HepG2 (cell line): ENCODE data around the gene RALY. TPM values are rescaled to one million over a fixed set of nuclear protein-coding genes. Genes with fewer than 3 reads are reported as not detected.

Source experiments
- ARNT2 ChIP-seq: sonication (generic); formaldehyde crosslinking; IDR thresholded peaks from 2 replicates; pipeline ENCODE4 v1.8.0; 2022; ENCODE audit warnings: mild to moderate bottlenecking, low read depth, missing genetic modification reagents, moderate library complexity
- BCLAF1 ChIP-seq: fragments of 450-650 bp; IDR thresholded peaks from 2 replicates; pipeline ENCODE4 v1.6.1; 2017; ENCODE audit warnings: mild to moderate bottlenecking
- HHEX ChIP-seq: IDR thresholded peaks from 2 replicates; pipeline ENCODE4 v1.6.1; 2016; ENCODE audit warnings: control low read depth
- HMGXB4 ChIP-seq, 2 experiments: sonication (generic) in 1 of 2; formaldehyde crosslinking in 1 of 2; IDR thresholded peaks; 2 replicates each; pipeline versions ENCODE4 v1.4.0 to v1.6.1; 2018 to 2020; ENCODE audit warnings: missing genetic modification reagents in 2 of 2, borderline replicate concordance in 1 of 2, low read depth in 1 of 2, mild to moderate bottlenecking in 1 of 2, missing biosample characterization in 1 of 2
- JUND ChIP-seq: sonication (generic); formaldehyde crosslinking; IDR thresholded peaks from 2 replicates; pipeline ENCODE4 v1.8.0; 2022; ENCODE audit warnings: mild to moderate bottlenecking, missing genetic modification reagents
- LRRFIP1 ChIP-seq: sonication (generic); formaldehyde crosslinking; conservative IDR thresholded peaks from 2 replicates; pipeline ENCODE4 v1.4.0; 2020; ENCODE audit warnings: missing genetic modification reagents
- NFATC3 ChIP-seq: sonication (generic); formaldehyde crosslinking; IDR thresholded peaks from 2 replicates; pipeline ENCODE4 v1.5.1; 2020; ENCODE audit warnings: mild to moderate bottlenecking, missing genetic modification reagents
- SUZ12 ChIP-seq: fragments of 150-350 bp; IDR thresholded peaks from 2 replicates; pipeline ENCODE4 v1.6.1; 2014; ENCODE audit warnings: low read depth, low read length
- THYN1 ChIP-seq: sonication (generic); formaldehyde crosslinking; IDR thresholded peaks from 2 replicates; pipeline ENCODE4 v1.8.1; 2023; ENCODE audit warnings: low read depth, mild to moderate bottlenecking, moderate library complexity, missing genetic modification reagents, borderline replicate concordance
- ZFP37 ChIP-seq: sonication (generic); formaldehyde crosslinking; IDR thresholded peaks from 2 replicates; pipeline ENCODE4 v1.4.0; 2020; ENCODE audit warnings: missing genetic modification reagents, borderline replicate concordance
- ZNF451 ChIP-seq: sonication (generic); formaldehyde crosslinking; IDR thresholded peaks from 2 replicates; pipeline ENCODE4 v1.5.0; 2020; ENCODE audit warnings: mild to moderate bottlenecking, missing genetic modification reagents
- ZNF878 ChIP-seq: sonication (generic); formaldehyde crosslinking; IDR thresholded peaks from 2 replicates; pipeline ENCODE4 v1.8.1; 2023; ENCODE audit warnings: mild to moderate bottlenecking, missing genetic modification reagents, moderate library complexity
- polyA plus RNA-seq, 8 experiments: library from polyadenylated mRNA; depleted of rRNA in 3 of 8; stranded (reverse) in 7 of 8; unstranded in 1 of 8; fragments of >200 nt; fragmentation: Illumina TruSeq in 4 of 8; extraction: Trizol in 4 of 8; gene quantifications; 2 replicates each; pipeline versions ENCODE4 v1.2.1 to v1.2.3, GENCODE V29; 2011 to 2016; ENCODE audit warnings: low read depth in 4 of 8, missing spikeins in 1 of 8, mixed read lengths in 1 of 8; ENCODE audit not compliant: insufficient read depth in 1 of 8
- total RNA-seq, 5 experiments: library from RNA; depleted of rRNA; stranded (reverse); fragments of >200 nt; fragmentation: Illumina TruSeq; extraction: Trizol; gene quantifications; 2 replicates each; pipeline ENCODE4 v1.2.3, GENCODE V29; 2016; ENCODE audit warnings: low read depth in 1 of 5
- TF ChIP-seq, protein P1 (sequence below): IDR thresholded peaks from 2 replicates; pipeline ENCODE4 v1.6.1; 2016; ENCODE audit warnings: missing compliant biosample characterization, missing genetic modification reagents, borderline replicate concordance
- TF ChIP-seq, protein P2 (sequence below): sonication (generic); formaldehyde crosslinking; conservative IDR thresholded peaks from 2 replicates; pipeline ENCODE4 v1.8.0; 2022; ENCODE audit warnings: mild to moderate bottlenecking, moderate library complexity, missing genetic modification reagents
- TF ChIP-seq, protein P3 (sequence below): IDR thresholded peaks from 2 replicates; pipeline ENCODE4 v1.6.1; 2016; ENCODE audit warnings: mild to moderate bottlenecking

Gene RALY
- total and polyA plus RNA-seq, 2 of the 13 experiments (the other 11 are each of a cell fraction or from before 2014, with no cell fraction given), result 178 to 186 TPM

GRCh38 chr20:34111702-34112599 is 118.2 kb downstream of the RALY start, which contains the start of gene EIF2S2 (continued):
- TF ChIP-seq ARNT2 (CRISPR knock-in tag), result peak; percentile 98
- TF ChIP-seq THYN1 (CRISPR knock-in tag), result no peak
- peak; percentile 29 for TF ChIP-seq JUND (CRISPR knock-in tag)
- TF ChIP-seq SUZ12, result peak; percentile 96
- peak; percentile 95 to 99 for TF ChIP-seq HMGXB4 (CRISPR knock-in tag; IDR thresholded peaks at IDR 0.05; ENCODE audit: borderline replicate concordance in 1 of 2, low read depth in 1 of 2)
- TF ChIP-seq NFATC3 (CRISPR knock-in tag), result peak; percentile 80; the same call in 1 of the 2 replicates
- TF ChIP-seq ZNF451, result peak; percentile 87; the same call in 1 of the 2 replicates
- TF ChIP-seq ZFP37 (CRISPR knock-in tag), result peak; percentile 88; the same call in 1 of the 2 replicates
- TF ChIP-seq, protein P1, sequence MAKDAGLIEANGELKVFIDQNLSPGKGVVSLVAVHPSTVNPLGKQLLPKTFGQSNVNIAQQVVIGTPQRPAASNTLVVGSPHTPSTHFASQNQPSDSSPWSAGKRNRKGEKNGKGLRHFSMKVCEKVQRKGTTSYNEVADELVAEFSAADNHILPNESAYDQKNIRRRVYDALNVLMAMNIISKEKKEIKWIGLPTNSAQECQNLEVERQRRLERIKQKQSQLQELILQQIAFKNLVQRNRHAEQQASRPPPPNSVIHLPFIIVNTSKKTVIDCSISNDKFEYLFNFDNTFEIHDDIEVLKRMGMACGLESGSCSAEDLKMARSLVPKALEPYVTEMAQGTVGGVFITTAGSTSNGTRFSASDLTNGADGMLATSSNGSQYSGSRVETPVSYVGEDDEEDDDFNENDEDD (CRISPR knock-in tag), result peak; percentile 97
- TF ChIP-seq ZNF878 (CRISPR knock-in tag), result no peak
- TF ChIP-seq, protein P2, sequence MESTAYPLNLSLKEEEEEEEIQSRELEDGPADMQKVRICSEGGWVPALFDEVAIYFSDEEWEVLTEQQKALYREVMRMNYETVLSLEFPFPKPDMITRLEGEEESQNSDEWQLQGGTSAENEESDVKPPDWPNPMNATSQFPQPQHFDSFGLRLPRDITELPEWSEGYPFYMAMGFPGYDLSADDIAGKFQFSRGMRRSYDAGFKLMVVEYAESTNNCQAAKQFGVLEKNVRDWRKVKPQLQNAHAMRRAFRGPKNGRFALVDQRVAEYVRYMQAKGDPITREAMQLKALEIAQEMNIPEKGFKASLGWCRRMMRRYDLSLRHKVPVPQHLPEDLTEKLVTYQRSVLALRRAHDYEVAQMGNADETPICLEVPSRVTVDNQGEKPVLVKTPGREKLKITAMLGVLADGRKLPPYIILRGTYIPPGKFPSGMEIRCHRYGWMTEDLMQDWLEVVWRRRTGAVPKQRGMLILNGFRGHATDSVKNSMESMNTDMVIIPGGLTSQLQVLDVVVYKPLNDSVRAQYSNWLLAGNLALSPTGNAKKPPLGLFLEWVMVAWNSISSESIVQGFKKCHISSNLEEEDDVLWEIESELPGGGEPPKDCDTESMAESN (CRISPR knock-in tag), result peak; percentile 99
- TF ChIP-seq BCLAF1, result no peak
- TF ChIP-seq HHEX, result no peak
- TF ChIP-seq, protein P3, sequence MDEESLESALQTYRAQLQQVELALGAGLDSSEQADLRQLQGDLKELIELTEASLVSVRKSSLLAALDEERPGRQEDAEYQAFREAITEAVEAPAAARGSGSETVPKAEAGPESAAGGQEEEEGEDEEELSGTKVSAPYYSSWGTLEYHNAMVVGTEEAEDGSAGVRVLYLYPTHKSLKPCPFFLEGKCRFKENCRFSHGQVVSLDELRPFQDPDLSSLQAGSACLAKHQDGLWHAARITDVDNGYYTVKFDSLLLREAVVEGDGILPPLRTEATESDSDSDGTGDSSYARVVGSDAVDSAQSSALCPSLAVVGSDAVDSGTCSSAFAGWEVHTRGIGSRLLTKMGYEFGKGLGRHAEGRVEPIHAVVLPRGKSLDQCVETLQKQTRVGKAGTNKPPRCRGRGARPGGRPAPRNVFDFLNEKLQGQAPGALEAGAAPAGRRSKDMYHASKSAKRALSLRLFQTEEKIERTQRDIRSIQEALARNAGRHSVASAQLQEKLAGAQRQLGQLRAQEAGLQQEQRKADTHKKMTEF (CRISPR knock-in tag), result peak; percentile 98
- TF ChIP-seq LRRFIP1, result peak; percentile 51; the same call in 1 of the 2 replicates
